HG02943 (cell line): Measurements from ENCODE around the gene GRB10.

Source experiments
- ATAC-seq: cut with Tn5 transposase; IDR thresholded peaks from one replicate; pipeline ENCODE4 v1.9.1; 2021; ENCODE audit warnings: mild to moderate bottlenecking, low read depth, moderate library complexity; ENCODE audit not compliant: unreplicated experiment

GRB10 gene

DNA sequence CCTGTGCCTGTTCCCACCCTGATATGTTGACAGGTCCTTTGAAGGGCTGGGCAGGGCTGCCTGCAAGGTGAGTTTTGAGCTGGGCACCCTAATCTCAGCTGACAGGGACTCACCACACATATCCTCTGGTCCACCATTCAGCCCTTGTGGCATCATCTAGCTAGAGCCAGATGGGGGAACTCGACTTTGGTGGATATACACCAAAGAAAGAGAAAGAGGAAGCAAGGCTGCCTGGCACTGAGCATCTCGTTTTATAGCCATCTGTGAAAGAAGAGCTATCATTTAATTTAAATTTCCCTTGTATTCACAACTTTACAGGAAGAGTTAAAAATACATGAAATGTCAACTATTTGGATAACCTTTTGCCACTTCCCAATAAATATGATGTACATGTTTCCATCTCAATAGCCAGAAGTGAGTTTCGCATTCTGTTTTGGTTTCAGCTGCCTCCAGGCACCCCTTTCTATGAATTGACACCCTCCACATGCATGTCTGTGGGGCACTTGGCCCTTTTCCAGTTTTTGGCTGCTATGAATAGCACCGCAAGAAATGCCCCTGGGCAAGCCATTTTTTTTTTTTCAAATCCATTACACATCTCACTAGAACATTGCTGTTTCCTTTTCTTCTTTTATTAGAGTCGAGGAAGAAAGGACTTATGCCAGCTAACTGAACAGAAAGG, 22.9 kb upstream of the GRB10 start:
- no peak for ATAC-seq

DNA sequence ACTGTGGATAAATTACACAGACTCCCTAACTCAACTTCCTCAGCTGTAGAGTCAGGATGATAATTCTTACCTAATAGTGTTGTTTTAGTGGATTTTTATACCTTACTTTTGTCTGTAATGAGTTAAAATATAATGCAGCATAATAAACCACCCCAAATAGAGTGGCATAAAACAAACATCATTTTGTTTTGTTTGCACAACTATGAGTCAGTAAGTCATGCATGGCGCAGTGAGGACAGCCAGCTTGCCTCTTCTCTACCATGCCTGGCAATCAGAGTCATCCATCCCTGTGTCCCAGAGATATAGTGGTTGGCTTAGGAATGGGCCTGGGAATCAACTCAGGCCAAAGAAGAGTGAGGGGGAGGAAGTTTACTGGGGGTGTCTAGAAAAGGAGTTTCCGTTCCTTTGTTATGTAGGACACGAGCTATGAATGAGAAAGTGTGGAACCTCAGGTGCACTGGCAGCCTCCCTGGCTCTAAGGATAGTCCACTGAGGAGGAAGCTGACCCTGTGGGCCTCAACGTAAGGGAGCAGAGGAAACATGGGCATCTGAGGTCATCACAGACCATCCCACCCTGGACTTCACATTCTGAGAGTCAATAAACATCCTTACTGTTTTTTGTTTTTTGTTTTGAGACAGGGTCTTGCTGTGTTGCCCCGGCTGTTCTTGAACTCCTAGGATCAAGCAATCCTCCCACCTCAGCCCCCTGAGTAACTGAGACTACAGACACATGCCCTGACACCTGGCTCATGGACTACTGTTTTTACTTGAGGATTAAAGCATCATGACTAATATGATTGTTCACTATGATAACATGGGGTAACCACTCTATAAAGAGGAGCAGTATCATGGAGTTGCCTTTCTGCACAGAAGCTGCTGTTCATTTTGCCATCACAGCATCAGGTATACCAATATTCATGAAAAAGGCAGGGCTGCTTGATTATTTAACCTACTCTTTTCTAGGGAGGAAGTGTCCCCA, 21.0 kb upstream of the GRB10 start:
- ATAC-seq = no peak

DNA sequence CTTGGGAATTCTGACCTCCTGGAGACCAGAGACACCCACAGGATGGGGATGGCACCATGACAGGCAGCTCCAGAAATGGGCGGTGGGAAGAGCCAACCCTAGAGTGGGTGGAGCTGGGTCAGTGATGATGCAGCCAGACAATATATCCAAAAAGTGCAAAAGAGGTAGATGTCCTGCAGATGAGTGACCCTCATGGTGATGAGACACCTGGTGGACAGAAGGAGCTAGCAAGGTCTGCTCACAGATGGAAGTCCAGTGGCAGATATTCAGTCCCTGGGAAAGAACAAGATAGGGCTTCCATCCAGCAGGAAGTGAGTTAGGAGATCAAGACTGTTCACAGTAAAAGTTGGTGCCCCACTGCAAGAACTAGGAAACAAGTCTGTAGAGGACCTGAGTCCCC, 19.2 kb upstream of the GRB10 start:
- no peak for ATAC-seq

DNA sequence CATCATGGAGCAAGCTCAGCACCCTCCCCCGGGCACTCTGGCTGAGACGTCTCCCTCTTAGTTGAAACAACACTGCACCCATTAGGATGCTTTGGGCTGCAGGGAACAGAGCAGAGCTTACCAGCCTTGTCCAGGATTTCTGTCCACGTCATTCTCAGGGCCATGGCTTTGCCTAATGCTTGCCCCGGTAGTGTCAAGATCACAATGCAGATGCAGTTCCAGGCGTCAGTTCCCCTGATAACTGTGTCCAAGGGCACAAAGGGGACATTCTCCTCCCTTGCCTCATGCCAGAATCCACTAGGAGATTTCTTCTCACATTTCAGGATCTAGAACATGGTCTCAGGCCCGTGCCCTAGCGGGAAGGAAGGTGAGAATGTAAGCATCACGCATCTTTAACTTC, 17.2 kb upstream of the GRB10 start:
- ATAC-seq = no peak

DNA sequence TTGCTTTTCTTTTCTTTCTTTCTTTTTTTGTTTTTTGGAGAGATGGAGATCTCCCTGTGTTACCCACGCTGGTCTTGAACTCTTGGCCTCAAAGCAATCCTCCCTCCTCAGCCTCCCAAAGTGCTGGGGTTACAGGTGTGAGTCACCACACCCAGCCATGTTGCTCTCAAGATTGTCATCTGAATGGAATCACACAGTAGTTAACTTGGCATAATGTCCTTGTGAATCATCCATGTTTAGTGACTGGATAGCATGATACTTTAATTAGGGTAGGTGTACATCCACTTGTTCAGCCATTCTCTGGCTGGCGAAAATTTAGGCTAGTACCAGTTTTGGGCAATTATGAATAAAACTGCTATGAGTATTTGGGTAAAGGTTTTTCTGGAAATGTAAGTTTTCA, 15.4 kb upstream of the GRB10 start:
- ATAC-seq = no peak

DNA sequence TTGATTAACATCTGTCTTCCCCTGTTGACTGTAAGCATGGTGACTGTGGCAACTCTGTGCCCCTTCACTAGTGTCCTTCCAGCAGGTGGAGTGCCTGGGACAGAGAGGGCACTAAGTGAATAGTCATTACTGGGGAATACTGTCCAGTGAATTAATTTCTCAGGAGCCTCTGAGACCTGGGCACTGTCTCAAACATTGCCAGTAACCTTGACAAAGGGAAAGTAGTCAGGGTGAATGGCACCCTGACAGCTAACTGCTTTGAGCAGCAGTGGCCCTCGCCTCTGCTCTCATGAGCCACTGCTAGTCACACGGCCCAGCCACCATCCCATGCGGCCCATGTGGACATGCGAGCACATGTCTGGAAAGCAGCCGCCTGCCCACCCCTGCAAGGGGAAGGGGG, 13.1 kb upstream of the GRB10 start:
- no peak for ATAC-seq

DNA sequence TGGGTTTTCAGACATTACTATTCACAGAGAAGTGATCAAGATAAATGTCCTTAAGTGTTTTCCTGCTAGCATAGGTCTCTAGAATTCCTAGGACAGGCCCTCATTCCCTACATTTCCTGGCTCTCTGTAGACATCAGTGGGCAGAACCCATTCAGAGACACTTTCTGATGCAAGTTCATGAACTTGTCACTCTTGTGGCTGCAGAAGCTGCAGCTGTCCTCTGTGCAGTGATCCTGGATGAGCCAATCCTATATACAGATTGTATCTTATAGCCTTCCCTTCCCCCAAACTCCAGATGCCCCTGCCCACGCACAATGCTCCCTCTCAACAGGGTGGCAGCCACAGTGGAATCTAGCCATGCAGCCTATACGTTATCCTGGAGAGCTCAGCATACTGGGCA, 12.6 kb upstream of the GRB10 start:
- ATAC-seq = no peak

DNA sequence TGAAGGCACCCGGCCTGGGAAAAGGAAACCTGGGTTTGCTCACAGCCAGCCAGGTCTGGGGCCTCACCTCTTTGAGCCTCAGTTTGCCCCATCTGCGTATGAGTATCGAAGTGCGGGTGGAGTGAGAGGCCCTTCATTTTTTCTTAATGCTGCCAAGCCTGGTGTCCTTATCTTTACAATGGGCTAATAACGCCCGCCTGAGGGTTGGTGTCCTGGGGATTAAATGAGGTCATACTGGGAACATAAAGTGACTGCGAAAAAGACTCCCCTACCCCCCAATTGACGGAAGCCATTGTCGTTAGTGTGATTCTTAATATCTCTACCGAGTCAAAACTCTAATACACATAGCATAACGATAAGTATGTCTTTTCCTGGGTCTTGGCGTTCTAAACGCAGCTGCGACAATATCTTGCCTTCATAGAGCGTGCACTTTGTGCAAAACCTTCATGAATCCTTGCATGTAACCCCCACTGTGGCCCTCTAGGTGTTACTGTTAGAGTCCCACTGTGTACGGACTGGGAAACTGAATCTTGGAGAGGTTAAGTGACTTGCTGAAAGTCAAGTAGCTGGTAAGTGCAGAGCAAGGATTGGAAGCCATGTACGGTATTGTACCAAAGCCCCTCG, 11.4 kb upstream of the GRB10 start:
- ATAC-seq = no peak

DNA sequence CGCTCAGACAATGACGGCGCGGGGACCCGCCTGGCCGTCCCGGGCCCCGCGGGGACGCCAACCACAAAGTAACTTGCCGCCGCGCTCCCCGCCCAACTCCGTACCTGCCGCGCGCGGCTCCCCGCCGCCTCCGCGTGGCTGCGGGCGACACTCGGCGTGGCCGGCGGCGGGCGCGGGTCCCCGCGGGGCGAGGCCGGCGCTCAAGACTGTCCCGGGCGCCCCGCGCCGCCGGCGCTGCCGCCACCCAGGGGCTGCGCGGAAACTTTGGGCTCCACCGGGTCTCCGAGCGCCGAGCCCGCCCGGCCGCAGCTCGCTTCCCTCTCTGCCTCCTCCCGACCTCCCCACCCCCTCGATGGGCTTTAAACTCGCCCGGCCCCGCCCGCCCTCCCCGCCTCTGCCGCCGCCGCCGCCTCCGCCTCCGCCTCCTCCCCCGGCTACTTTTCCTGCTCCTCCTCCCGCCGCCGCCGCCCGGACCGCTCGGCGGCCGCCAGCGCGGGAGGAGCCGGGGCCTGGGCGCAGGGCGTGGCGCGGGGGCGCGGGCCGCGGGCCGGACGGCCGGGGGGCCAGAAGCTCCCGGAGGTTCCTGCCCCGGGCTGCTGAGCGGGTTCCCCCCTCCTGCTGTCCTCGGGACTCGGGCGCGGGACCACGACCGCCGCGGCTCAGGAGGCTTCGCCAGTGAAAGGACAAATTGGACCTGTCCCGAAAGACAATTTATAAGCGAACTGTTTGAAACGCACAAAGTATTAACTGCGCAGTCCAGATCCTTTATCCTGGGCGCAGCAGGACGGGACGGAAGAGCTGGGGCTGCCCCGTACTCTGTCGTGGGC, 10.6 kb upstream of the GRB10 start:
- no peak for ATAC-seq

DNA sequence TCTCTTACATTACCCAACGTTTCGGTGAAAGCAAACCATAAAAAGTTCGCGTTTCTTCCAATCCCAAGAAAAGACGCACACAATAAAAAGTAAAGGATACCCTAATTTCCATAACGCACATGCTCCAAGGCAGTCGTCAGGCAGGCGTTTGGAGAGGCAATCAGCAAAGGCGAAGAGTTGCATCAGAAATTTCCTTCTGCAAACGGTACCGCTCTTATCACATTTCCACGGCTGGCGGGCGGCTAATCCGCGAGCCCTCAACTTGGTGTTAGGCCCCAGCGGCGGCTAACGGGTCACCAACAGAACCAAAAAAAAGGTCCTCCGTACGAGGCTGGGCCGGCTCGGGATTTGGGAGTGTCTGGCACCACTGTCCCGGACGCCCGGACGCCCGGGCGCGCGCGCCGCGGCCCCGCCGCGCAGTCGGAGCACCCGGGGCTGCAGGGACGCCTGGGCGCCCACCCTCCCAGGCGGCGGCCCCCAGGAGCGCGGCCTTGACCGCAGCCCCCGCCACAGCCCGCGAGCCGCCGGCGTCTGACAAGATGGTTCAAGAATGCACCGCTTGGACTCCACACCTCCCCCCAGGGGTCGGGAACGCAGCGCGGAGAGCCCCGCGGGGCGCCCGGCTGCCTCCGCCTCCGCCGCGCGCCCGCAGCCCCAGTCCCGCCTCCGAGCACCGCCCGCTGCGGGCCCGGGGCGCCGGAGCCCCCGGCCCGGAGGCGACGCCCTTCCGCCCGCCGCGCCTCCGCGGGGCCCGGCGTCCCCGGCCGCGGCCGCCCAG, 9.8 kb upstream of the GRB10 start:
- ATAC-seq = no peak

DNA sequence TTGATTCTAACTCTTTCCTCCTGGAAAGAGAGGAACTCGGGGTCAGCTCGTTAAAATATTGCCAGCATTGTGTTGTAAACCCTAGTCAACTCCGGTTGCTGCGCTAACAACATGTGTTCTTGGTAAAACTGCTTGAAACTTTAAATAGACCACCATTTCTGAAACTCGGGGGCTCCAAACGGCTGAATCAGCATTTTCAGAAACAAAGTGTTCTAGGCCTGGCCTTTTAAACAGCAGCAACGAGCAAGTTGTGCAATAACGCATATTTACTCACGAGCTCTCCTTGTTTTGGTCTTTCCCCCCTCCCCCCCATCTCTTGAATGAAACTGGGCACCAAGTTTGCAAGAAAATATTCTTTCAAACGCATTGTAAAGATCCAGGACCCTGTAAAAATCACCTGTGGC, 9.2 kb upstream of the GRB10 start:
- ATAC-seq = no peak

DNA sequence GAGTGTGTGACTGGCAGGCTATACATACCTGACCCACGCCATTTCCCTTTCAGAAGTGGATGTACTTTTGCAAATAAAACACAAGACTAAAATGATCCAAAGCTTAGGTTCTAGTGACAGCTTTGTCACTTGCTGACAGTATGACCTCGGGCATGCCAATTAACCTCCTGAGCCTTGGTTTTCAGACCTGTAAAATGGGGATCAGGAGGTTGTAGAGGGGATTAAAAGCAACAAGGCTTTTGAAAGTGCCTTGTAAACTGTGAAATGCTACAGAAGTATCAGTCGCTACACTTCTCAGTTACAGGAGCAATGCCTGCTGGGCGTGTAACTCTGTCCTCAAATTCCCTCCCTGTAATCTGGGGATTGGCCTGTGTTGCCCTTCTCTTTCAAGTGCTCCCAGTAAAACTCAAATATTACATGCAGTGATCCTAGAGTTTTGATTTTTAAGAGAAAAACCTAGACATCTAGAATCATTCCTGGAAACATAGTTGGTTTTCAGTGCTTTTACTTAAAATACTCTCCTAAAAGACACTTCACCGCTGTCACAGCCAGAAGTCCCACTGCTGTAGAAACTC, 8.8 kb upstream of the GRB10 start:
- no peak for ATAC-seq

DNA sequence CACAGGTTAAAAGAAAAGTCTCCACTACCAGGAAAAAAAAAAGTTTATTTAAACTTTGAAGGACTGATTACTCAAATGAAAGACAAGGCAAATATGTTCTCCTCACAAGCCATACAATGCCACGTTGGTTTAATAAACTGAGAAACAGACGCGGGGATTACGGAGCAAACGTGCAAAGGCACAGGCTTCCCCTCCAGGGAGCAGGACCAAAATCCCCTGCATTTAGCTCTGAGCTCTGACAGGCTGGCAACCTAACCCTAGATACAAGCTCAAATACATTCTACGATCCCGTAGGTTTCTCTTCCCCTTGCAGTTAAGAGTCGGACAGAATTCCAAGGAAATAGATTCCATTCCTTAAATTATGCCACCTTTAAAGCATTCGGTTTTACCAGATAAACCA, 7.7 kb upstream of the GRB10 start:
- no peak for ATAC-seq

DNA sequence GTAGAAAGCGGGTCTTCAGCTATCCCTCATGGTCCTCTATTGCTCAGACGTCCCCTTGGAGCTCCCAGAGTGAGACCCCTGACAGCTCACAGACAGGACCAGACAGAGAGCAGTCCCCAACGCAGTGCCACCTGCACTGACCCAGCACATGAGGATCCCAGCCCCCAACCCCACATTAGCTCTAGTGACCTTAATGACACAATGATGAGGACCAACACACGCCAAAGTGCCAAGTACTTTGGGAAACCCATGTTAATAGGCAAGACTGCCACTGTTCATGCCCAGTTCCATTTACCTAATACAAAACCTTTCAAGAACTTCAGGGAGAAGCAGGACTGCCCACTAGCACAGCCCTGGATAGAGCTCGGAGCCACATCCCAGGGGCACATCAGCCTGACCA, 5.7 kb upstream of the GRB10 start:
- no peak for ATAC-seq

DNA sequence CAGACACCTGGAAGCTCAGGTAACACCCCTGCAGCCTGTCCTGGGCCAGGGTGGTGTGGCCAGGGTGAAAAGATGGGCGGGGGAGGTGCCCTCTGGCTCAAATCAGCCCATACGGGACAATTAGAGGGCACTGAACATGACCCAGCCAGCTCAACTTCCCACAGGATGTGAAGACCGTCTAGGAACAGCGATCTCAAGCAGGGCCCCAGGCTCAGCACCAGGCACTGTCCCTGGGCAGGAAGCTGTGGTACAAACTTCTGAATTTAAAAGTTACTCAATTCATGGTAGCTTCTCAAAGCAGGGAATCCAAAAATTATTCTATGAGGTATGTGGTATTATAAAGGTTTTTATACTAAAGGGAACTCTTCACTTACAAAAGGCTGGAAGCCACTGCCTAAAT, 5.1 kb upstream of the GRB10 start:
- ATAC-seq = no peak

DNA sequence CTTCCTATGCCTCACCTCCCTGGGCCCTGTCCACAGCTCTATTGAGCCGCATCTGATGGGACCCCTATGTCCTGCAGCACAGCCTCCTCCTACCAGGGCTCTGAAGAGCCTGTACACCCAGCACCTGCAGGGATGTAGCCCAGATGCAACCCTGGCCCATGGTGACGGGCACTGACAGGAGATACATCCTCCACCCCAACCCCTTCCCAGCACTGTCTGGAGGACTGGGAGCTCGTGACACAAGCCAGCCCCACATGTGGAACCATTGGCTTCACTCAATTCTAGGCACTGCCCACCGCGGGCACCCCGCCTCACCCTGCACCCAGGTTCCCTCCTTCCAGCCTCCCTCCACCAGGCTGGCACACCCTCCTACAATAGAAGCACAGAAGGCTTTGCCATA, 2.6 kb upstream of the GRB10 start:
- ATAC-seq = no peak

DNA sequence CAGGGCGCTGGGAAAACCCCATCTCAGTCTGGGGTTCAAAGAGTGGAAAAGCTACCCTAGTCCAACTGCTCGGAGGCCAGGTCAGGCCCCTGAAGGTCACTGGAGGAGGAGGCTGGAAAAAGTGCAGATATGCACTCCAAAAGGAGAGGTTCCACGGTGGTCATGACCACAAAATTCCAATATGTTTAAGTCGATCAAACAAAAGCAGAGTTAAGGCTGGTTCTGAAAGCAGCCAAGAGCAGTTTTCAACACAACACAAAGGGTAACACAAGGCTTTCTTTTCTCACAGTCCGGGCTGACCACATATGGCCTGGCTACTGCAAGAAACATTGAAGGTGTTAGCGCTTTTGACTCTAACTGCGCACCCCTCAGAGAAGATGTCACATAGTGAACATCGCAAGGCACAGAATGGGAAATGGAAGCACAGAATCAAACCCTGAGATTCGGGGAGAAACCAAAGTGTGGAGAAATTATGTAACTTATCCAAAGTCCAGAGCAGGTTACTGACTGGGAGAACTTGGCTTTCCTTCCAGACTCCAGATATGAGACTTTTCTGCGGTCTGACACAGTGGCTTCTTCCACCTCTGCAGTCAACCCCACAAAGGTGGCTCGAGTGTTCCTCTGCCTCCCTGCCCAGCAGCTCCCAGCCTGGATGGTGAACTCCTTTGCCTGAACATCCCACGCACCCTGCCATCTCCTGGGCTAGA, 1.3 kb upstream of the GRB10 start:
- ATAC-seq = no peak

DNA sequence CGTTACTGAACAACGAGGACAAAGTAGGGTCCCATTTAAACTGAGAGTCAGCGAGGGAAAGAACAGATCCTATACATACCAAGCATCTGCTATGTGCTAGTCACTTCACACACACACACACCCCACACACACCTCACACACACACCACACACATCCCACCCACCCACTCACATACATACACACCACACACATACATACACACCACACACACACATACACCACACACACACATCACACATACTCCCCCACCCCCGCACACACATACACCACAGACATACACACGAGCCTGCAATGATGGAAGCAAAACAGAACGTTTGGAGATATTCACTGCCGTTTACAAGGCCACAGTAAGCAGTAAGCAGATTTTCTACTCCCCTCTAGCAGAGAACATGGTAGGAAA, 607 bp upstream of the GRB10 start:
- no peak for ATAC-seq
